GM13977 (cell line): Measurements from ENCODE around the gene MEN1.
A peak's percentile ranks its signal among the peaks of the same experiment; 100 is the strongest.

Source experiments
- DNase-seq: peaks from one replicate; pipeline ENCODE4 v3.0.0; 2012; ENCODE audit warnings: low spot score
- in situ Hi-C: fragments of 300-500 bp; cut with MboI; formaldehyde crosslinking; loops from one replicate; pipeline ENCODE4 v1.12.0; 2022; ENCODE audit warnings: low sequenced_read_pairs, low pct_unique_long_range_greater_than_20kb, mixed read lengths, inconsistent platforms; ENCODE audit not compliant: unreplicated experiment
- TF ChIP-seq, protein P1 (sequence below): IDR thresholded peaks from 2 replicates; pipeline ENCODE4 v1.5.1; 2012; ENCODE audit warnings: mild to moderate bottlenecking, control low read depth; ENCODE audit not compliant: insufficient read depth; ENCODE audit errors: extremely low read depth, missing control alignments

The MEN1 gene

DNA sequence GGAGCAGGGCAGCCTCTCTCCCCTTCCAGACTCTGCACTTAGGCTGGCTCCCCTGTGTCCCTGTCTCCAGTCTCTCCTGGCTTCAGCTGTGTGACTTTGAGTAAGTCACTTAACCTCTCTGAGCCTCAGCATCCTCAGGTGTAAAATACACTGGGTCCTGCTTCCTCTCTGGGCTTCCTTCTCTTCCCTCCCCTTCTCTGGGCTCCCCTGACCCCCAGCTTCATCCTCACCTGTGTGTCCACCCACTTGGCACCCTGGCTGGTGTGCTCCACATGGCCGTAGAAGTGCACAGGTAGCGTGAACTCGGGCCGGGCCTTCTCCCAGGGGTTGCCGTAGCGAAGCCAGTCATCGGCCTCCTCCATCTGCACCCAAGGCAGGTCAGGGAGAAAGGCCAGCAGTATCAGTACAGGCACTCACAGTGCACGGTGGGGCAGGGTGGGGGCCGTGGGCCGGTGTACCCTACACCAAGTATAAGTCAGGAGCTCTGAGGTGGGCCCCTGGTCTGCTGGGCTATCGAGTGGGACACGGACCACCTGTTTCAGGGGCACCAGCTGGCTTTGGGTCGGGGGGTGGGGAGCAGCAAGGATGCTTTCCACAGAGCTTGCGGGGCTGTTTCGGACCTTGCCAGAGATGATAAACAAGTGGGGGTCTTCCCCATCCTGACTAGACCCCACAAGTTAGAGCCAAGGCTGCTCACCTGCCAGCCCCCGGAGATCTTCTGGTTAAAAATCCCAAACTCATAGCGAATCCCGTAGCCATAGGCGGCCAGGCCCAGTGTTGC lies 52.6 kb downstream of the MEN1 start:
- TF ChIP-seq, protein P1, sequence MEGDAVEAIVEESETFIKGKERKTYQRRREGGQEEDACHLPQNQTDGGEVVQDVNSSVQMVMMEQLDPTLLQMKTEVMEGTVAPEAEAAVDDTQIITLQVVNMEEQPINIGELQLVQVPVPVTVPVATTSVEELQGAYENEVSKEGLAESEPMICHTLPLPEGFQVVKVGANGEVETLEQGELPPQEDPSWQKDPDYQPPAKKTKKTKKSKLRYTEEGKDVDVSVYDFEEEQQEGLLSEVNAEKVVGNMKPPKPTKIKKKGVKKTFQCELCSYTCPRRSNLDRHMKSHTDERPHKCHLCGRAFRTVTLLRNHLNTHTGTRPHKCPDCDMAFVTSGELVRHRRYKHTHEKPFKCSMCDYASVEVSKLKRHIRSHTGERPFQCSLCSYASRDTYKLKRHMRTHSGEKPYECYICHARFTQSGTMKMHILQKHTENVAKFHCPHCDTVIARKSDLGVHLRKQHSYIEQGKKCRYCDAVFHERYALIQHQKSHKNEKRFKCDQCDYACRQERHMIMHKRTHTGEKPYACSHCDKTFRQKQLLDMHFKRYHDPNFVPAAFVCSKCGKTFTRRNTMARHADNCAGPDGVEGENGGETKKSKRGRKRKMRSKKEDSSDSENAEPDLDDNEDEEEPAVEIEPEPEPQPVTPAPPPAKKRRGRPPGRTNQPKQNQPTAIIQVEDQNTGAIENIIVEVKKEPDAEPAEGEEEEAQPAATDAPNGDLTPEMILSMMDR = no peak
- in situ Hi-C loops = no loop called here
- DNase-seq = no peak

DNA sequence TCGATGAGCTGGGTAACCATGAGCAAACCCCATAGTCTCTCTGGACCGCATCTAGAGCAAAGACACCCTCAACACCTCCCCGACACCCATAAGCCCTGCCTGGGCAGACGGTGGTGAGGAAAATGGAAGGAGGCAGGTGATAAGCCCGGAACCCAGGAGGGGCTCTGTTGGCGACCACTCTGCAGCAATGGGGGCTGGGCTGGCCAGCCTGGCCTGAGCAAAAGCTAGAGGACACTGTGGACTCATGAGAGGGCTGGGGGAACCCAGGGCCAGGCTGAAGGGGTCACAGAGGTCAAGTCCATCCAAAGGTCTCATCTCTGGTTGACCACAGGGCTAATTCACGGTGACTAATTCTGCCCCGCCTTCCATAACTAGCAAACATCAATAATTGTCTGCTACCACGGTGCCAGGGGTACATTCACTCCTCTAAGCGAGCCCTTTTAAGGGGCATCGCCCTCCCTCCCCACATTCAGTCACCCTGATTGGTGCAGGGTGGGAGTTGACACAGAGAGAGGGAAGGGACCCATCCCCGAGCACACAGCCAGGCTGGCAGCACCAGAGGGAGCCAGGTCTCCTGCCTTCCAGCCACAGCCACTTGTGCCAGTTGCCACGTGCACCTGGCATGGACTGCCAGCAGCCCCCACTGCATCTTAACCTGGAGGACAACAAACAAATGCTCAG lies 54.5 kb downstream of the MEN1 start:
- peak; percentile 16 for DNase-seq
- TF ChIP-seq, protein P1 = no peak
- in situ Hi-C loops = no loop called here

DNA sequence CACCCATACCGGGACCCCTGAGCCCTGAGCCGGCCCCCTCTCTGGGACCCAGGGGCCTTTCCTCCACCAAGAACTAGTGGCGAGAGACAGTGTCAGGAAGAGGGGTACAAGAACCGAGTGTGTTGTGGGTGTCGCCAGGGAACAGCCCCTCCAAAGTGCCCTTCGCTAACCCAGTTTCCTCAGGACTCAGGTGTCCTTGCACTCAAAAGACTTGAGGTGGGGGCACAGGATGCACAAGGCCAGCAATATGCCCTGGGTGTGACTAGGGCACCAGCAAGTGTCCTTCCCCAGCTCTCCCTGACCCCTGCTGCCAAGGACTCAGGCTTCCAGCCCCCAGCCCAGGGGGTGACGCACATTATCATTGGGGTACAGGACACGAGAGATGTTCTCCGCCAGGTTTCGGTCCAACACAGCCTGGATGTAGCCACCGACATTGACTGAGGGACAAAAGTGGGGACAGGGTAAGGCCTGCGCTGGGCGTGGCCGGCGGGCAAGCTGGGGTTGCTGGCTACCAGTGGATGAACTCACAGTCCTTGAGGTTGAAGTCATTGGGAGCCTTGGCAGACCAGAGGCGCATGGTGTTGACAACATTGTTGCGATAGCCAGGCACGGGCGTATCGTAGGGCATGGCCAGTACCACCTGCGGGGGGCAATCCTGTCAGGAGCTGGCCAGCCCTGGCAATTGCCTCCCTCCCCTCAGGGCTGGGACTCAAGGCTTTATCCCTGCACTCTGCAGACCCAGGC lies 55.3 kb downstream of the MEN1 start:
- in situ Hi-C loops = no loop called here
- DNase-seq = no peak
- TF ChIP-seq, protein P1 = no peak

DNA sequence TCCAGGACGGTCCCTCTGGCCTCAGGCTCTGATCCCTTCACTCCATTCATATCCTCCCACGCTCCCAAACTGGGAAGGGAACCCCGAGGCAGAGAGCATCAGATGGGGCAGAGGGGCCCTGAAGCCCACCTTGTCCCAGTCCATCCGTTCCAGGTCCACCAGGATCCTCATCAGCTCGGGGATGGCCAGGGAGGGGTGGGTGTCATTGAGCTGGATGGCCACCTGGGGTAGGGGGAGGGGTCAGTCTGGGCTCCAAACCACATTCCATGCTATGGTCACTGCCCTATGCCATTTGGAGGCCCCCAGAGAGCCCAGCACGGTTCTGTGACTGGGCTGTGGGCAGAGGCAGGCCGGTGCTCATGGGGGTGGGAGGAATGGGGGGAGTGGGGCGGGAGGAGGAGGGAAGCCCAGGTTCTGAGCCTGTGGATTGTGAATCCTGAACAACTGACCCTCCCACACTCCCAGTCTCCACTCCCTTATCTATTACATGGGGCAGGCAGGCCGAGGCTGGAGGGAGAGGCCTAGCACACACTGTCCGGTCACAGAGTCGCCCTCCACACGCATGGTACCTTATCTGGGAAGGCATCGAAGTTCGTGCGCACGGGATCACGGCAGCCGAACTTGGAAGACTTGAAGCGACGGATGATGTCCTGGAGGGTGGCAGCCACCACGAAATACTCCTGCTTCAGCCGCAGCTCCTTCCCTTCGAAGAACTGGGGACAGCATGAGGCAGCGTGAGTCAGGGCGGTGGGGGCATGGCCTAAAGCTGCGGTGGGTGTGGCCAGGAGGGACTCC lies 56.0 kb downstream of the MEN1 start:
- TF ChIP-seq, protein P1 = no peak
- in situ Hi-C loops = no loop called here
- DNase-seq = no peak
